IMR-90 (cell line): ENCODE measurements around the gene SPATA31E1. TPM values are rescaled to one million over a fixed set of nuclear protein-coding genes. Genes with fewer than 3 reads are reported as not detected.
A peak's percentile ranks its signal among the peaks of the same experiment; 100 is the strongest.

Experiments
- ATAC-seq: fragments of 200-7000 bp; cut with Tn5 transposase; 2 replicates; pipeline ENCODE4 v1.9.1; 2020; ENCODE audit warnings: low read depth, mild to moderate bottlenecking, moderate library complexity
- BruUV-seq: library from RNA; stranded (reverse); fragments of 400-500 nt; replicated peaks from 2 replicates; lab custom pipeline; 2021; lab: Mats Ljungman, UMichigan
- CTCF ChIA-PET: fragments of 300-600 bp; formaldehyde crosslinking; extraction: SDS; loops from one replicate; lab custom pipeline; 2021; ENCODE audit warnings: antibody characterized with exemption; lab: Yijun Ruan, JAX
- POLR2A ChIA-PET: fragments of 300-600 bp; sonication (Branson Sonifier 250); formaldehyde crosslinking; loops from one replicate; lab custom pipeline; 2022; ENCODE audit warnings: antibody characterized with exemption; ENCODE audit not compliant: unreplicated experiment; lab: Charles Lee
- DNase-seq: peaks from one replicate; pipeline ENCODE4 v3.0.0; 2013
- H2AFZ ChIP-seq: replicated peaks from 2 replicates; pipeline ENCODE3; 2013; ENCODE audit warnings: low read length, mild to moderate bottlenecking; ENCODE audit not compliant: poor library complexity
- H2AK5ac ChIP-seq: 2 replicates; pipeline ENCODE4 v1.6.1; 2013; ENCODE audit warnings: low read depth, low read length, inconsistent platforms
- H2AK9ac ChIP-seq: replicated peaks from 2 replicates; pipeline ENCODE3; 2013; ENCODE audit warnings: mild to moderate bottlenecking, low read depth, low read length, moderate library complexity; ENCODE audit not compliant: poor library complexity
- H2BK120ac ChIP-seq: 2 replicates; pipeline ENCODE4 v1.6.1; 2013; ENCODE audit warnings: low read depth, low read length, inconsistent platforms
- H2BK15ac ChIP-seq: 3 replicates; pipeline ENCODE4 v1.6.1; 2013; ENCODE audit warnings: low read depth, low read length, inconsistent platforms
- H2BK20ac ChIP-seq: 2 replicates; pipeline ENCODE4 v1.6.1; 2013; ENCODE audit warnings: low read depth, mild to moderate bottlenecking, inconsistent platforms, low read length, moderate library complexity
- H2BK5ac ChIP-seq: 2 replicates; pipeline ENCODE4 v1.6.1; 2013; ENCODE audit warnings: mild to moderate bottlenecking, low read depth, low read length, inconsistent platforms; ENCODE audit not compliant: poor library complexity, severe bottlenecking
- H3K14ac ChIP-seq: replicated peaks from 2 replicates; pipeline ENCODE4 v1.6.1; 2013; ENCODE audit warnings: low read depth, low read length, inconsistent platforms
- H3K18ac ChIP-seq: 2 replicates; pipeline ENCODE4 v1.6.1; 2013; ENCODE audit warnings: low read depth, low read length, control low read depth
- H3K23ac ChIP-seq: 2 replicates; pipeline ENCODE4 v1.6.1; 2013; ENCODE audit warnings: low read depth, low read length, inconsistent platforms
- H3K27ac ChIP-seq: 2 replicates; pipeline ENCODE4 v1.5.1; 2013; ENCODE audit warnings: mild to moderate bottlenecking, control low read depth, low read length; ENCODE audit not compliant: insufficient read depth
- H3K27me3 ChIP-seq: 2 replicates; pipeline ENCODE4 v1.6.1; 2013; ENCODE audit warnings: low read length; ENCODE audit not compliant: control insufficient read depth, insufficient read depth
- H3K36me3 ChIP-seq: 2 replicates; pipeline ENCODE4 v1.6.1; 2013; ENCODE audit warnings: low read length, mixed read lengths; ENCODE audit not compliant: control insufficient read depth, insufficient read depth
- H3K4ac ChIP-seq: 2 replicates; pipeline ENCODE4 v1.6.1; 2013; ENCODE audit warnings: low read depth, low read length, inconsistent platforms
- H3K4me1 ChIP-seq: 2 replicates; pipeline ENCODE4 v1.6.1; 2013; ENCODE audit warnings: low read length, mixed read lengths; ENCODE audit not compliant: control insufficient read depth, insufficient read depth
- H3K4me2 ChIP-seq: 2 replicates; pipeline ENCODE4 v1.6.1; 2013; ENCODE audit warnings: low read depth, mild to moderate bottlenecking, control low read depth, low read length, moderate library complexity
- H3K4me3 ChIP-seq: 2 replicates; pipeline ENCODE4 v1.5.1; 2013; ENCODE audit warnings: low read depth, mild to moderate bottlenecking, control low read depth, low read length, moderate library complexity; ENCODE audit not compliant: insufficient read depth
- H3K56ac ChIP-seq: 2 replicates; pipeline ENCODE4 v1.6.1; 2013; ENCODE audit warnings: low read length, inconsistent platforms; ENCODE audit not compliant: insufficient read depth; ENCODE audit errors: extremely low read depth
- H3K79me1 ChIP-seq, 2 experiments: 2 replicates each; pipeline ENCODE4 v1.6.1; 2013; ENCODE audit warnings: low read length in 2 of 2, inconsistent platforms in 1 of 2, low read depth in 1 of 2
- H3K9ac ChIP-seq: 2 replicates; pipeline ENCODE4 v1.6.1; 2013; ENCODE audit warnings: low read depth, low read length, control low read depth
- H3K9me1 ChIP-seq: 2 replicates; pipeline ENCODE4 v1.6.1; 2013; ENCODE audit warnings: low read length, inconsistent platforms; ENCODE audit not compliant: insufficient read depth
- H3K9me3 ChIP-seq: 2 replicates; pipeline ENCODE4 v1.6.1; 2013; ENCODE audit warnings: low read length; ENCODE audit not compliant: control insufficient read depth, insufficient read depth
- H4K20me1 ChIP-seq: 2 replicates; pipeline ENCODE4 v1.6.1; 2013; ENCODE audit warnings: low read length, inconsistent platforms; ENCODE audit not compliant: insufficient read depth
- H4K5ac ChIP-seq: 2 replicates; pipeline ENCODE4 v1.6.1; 2013; ENCODE audit warnings: mild to moderate bottlenecking, low read depth, low read length, control low read depth
- H4K8ac ChIP-seq, 2 experiments: 2 replicates each; pipeline ENCODE4 v1.6.1; 2013; ENCODE audit warnings: low read depth in 2 of 2, low read length in 2 of 2, control low read depth in 1 of 2, inconsistent platforms in 1 of 2
- H4K91ac ChIP-seq: 2 replicates; pipeline ENCODE4 v1.6.1; 2013; ENCODE audit warnings: low read depth, low read length, inconsistent platforms; ENCODE audit not compliant: insufficient read depth
- BHLHE40 ChIP-seq: fragments of 150-350 bp; IDR thresholded peaks from 2 replicates; pipeline ENCODE4 v1.6.1; 2016; ENCODE audit warnings: mild to moderate bottlenecking, low read depth, low read length
- CEBPB ChIP-seq: IDR thresholded peaks from 2 replicates; pipeline ENCODE4 v1.6.1; 2012; ENCODE audit warnings: low read depth, low read length, improper control_type of control experiment
- CTCF ChIP-seq: conservative IDR thresholded peaks from 2 replicates; pipeline ENCODE4 v1.5.1; 2012; ENCODE audit warnings: mild to moderate bottlenecking, low read depth, low read length, improper control_type of control experiment
- ELK1 ChIP-seq: fragments of 150-350 bp; IDR thresholded peaks from 2 replicates; pipeline ENCODE4 v1.6.1; 2016; ENCODE audit warnings: low read depth, mild to moderate bottlenecking, low read length, moderate library complexity, borderline replicate concordance
- MAFK ChIP-seq: IDR thresholded peaks from 2 replicates; pipeline ENCODE4 v1.6.1; 2012; ENCODE audit warnings: low read depth, low read length, improper control_type of control experiment
- MAZ ChIP-seq: IDR thresholded peaks from 2 replicates; pipeline ENCODE4 v1.6.1; 2012; ENCODE audit warnings: low read depth, mild to moderate bottlenecking, low read length, improper control_type of control experiment, moderate library complexity, borderline replicate concordance
- RCOR1 ChIP-seq: IDR thresholded peaks from 2 replicates; pipeline ENCODE4 v1.6.1; 2012; ENCODE audit warnings: mild to moderate bottlenecking, low read length, improper control_type of control experiment; ENCODE audit not compliant: insufficient replicate concordance
- SMC3 ChIP-seq: fragments of 150-350 bp; IDR thresholded peaks from 2 replicates; pipeline ENCODE4 v1.6.1; 2016; ENCODE audit warnings: low read depth, mild to moderate bottlenecking, antibody characterized with exemption, low read length, moderate library complexity
- USF2 ChIP-seq: fragments of 150-350 bp; IDR thresholded peaks from 2 replicates; pipeline ENCODE4 v1.6.1; 2017; ENCODE audit warnings: mild to moderate bottlenecking, antibody characterized with exemption, low read length, low read depth
- WGBS, 2 experiments: methylation state at CpG; one replicate each; pipeline versions ENCODE4 v1.1.5 to v1.1.7; 2013; ENCODE audit warnings: missing lambda C conversion rate in 2 of 2; ENCODE audit not compliant: insufficient read length in 1 of 2; ENCODE audit errors: extremely low coverage in 2 of 2; 5-methylcytosine and 5-hydroxymethylcytosine counted together
- dilution Hi-C: fragments of 300-500 bp; cut with HindIII; formaldehyde crosslinking; loops from one replicate; pipeline ENCODE4 v1.14.3; 2018; ENCODE audit warnings: low sequenced_read_pairs; ENCODE audit not compliant: unreplicated experiment
- in situ Hi-C: fragments of 300-500 bp; cut with MboI; formaldehyde crosslinking; loops from 3 replicates; pipeline ENCODE4 v1.14.3; 2019; ENCODE audit warnings: low sequenced_read_pairs, inconsistent platforms, mixed read lengths
- intact Hi-C: fragments of 100-400 bp; cut with micrococcal nuclease; formaldehyde crosslinking; loops from 2 replicates; pipeline ENCODE4 v1.10.0; 2022
- polyA plus RNA-seq, 3 experiments: library from polyadenylated mRNA; depleted of rRNA; stranded (reverse); fragments of >200 nt; gene quantifications; 2 replicates each; pipeline ENCODE4 v1.2.3, GENCODE V29; 2012; ENCODE audit warnings: low replicate concordance in 1 of 3
- total RNA-seq: library from RNA; depleted of rRNA; stranded (reverse); fragments of >200 nt; gene quantifications from 2 replicates; pipeline ENCODE4 v1.2.3, GENCODE V29; 2012

Gene SPATA31E1
- total and polyA plus RNA-seq, 2 of the 4 experiments (the other 2 are of a cell fraction), result 0.03 TPM; not detected in 1

- no peak overlapping the region for H3K4me2 ChIP-seq
- H2BK15ac ChIP-seq, result no peak overlapping the region
- no peak overlapping the region for H4K5ac ChIP-seq
- H2AK5ac ChIP-seq, result no peak overlapping the region
- BruUV-seq, result no TSS peak
- H3K9ac ChIP-seq, result no peak overlapping the region
- dilution Hi-C loops, result no loop called here
- H3K4me1 ChIP-seq, result no peaks in the 10 kb centered on the region
- intact Hi-C loops, result no loop called here
- H2BK120ac ChIP-seq, result no peak overlapping the region
- WGBS, 2 experiments, result 89% methylated on average over 7 of the region's 11 CpGs; no CpG with 5 or more reads in 1 of the 2 experiments
- H4K20me1 ChIP-seq, result no peaks in the 10 kb centered on the region
- ChIA-PET CTCF (no interaction called here), POLR2A (interaction anchor here (0.5 kb wide), 1 partner anchor 344 kb away, joined by 4 read pairs; no protein-coding TSS in a partner anchor)
- DNase-seq (no peak), ATAC-seq (no peak)
- no peak overlapping the region for H2BK5ac ChIP-seq
- H4K8ac ChIP-seq, result no peak overlapping the region
- no peak overlapping the region for H4K91ac ChIP-seq
- TF ChIP-seq ELK1 (no peak), BHLHE40 (no peak), MAZ (no peak), SMC3 (no peak), MAFK (no peak), CEBPB (no peak), CTCF (no peak), RCOR1 (no peak), USF2 (no peak)
- no peak overlapping the region for H3K14ac ChIP-seq
- H3K27me3 ChIP-seq, result no peaks in the 10 kb centered on the region
- H3K4me3 ChIP-seq, result no peak overlapping the region
- no peak overlapping the region for H2BK20ac ChIP-seq
- no peak overlapping the region for H3K18ac ChIP-seq
- no peak overlapping the region for H3K27ac ChIP-seq
- no peaks in the 10 kb centered on the region for H3K79me1 ChIP-seq
- no peak overlapping the region for H3K56ac ChIP-seq
- no peak overlapping the region for H3K4ac ChIP-seq
- peak overlapping the region; percentile 43 for H2AFZ ChIP-seq
- no peaks in the 10 kb centered on the region for H3K9me1 ChIP-seq
- H3K36me3 ChIP-seq, result no peaks in the 10 kb centered on the region
- no peak overlapping the region for H2AK9ac ChIP-seq
- in situ Hi-C loops, result no loop called here
- H3K9me3 ChIP-seq, result no peaks in the 10 kb centered on the region
- H3K23ac ChIP-seq, result no peak overlapping the region
These were observed 3.7 kb downstream of the SPATA31E1 start for GRCh38 chr9:87886210-87886932.
